Measurements from ENCODE around the gene ZNF99.
"Not testable (repeated sequence)": the region's sequence is repeated elsewhere in the genome, so short reads cannot be mapped to it uniquely, and the experiment has no call there.

ZNF99 gene

GRCh38 chr19:22708983-22709382, 75.0 kb downstream of the ZNF99 start:
- Histone ChIP-seq H3K27ac (no peak overlapping the region), H3K27me3 (no peaks in the 10 kb centered on the region), H3K9me3 (peaks cover 8% of the 10 kb centered on the region), H3K4me3 (ENCODE audit: low read depth in 1 of 2, low read length in 1 of 2) (no peak overlapping the region), H3K36me3 (no peaks in the 10 kb centered on the region), H3K4me1 (ENCODE audit: control insufficient read depth in 1 of 2, insufficient read depth in 1 of 2, low read depth in 1 of 2, low read length in 1 of 2) (no peaks in the 10 kb centered on the region)
- TF ChIP-seq, protein P1, sequence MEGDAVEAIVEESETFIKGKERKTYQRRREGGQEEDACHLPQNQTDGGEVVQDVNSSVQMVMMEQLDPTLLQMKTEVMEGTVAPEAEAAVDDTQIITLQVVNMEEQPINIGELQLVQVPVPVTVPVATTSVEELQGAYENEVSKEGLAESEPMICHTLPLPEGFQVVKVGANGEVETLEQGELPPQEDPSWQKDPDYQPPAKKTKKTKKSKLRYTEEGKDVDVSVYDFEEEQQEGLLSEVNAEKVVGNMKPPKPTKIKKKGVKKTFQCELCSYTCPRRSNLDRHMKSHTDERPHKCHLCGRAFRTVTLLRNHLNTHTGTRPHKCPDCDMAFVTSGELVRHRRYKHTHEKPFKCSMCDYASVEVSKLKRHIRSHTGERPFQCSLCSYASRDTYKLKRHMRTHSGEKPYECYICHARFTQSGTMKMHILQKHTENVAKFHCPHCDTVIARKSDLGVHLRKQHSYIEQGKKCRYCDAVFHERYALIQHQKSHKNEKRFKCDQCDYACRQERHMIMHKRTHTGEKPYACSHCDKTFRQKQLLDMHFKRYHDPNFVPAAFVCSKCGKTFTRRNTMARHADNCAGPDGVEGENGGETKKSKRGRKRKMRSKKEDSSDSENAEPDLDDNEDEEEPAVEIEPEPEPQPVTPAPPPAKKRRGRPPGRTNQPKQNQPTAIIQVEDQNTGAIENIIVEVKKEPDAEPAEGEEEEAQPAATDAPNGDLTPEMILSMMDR (IDR thresholded peaks at IDR 0.05) = no peak

GRCh38 chr19:22703096-22703495, 80.9 kb downstream of the ZNF99 start:
- H3K9me3 ChIP-seq; H3K4me3 ChIP-seq (ENCODE audit: low read depth in 1 of 2, low read length in 1 of 2); H3K4me1 ChIP-seq (ENCODE audit: control insufficient read depth in 1 of 2, insufficient read depth in 1 of 2, low read depth in 1 of 2, low read length in 1 of 2); H3K27me3 ChIP-seq; H3K27ac ChIP-seq; H3K36me3 ChIP-seq: not testable (repeated sequence)

- H3K27me3 ChIP-seq; H3K4me1 ChIP-seq (ENCODE audit: control insufficient read depth in 1 of 2, insufficient read depth in 1 of 2, low read depth in 1 of 2, low read length in 1 of 2); H3K9me3 ChIP-seq; H3K4me3 ChIP-seq (ENCODE audit: low read depth in 1 of 2, low read length in 1 of 2); H3K27ac ChIP-seq; H3K36me3 ChIP-seq: not testable (repeated sequence)
These were observed 81.3 kb downstream of the ZNF99 start for GRCh38 chr19:22702661-22703060.
